ENCODE data around the gene PCSK6.

PCSK6 gene

DNA sequence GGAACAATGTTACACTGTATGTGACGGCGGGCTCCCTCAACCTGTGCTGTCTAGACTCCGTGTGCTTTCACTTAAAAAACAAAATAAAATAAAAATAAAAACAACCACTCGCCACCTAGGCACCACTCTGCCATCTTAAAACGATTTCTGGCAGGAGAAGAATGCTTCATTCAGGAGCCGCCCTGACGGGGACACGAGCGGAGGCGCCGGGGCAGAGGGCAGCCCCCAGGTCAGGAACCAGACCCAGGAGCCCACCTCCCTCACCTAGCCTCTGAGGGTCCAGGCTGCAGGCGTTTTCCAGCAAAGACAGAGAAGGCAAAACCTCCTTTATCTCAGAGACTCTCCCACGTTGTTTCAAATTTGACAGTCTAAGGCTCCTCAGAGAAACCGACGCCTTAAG lies 109.4 kb downstream of the PCSK6 start:
- no peaks in the 10 kb centered on the region for H3K4me1 ChIP-seq (ENCODE audit: low read length)
- H3K36me3 ChIP-seq (replicated peaks; ENCODE audit: insufficient read depth, low read length), result no peaks in the 10 kb centered on the region
- no peaks in the 10 kb centered on the region for H3K79me2 ChIP-seq (ENCODE audit: low read length)
- H3K9me2 ChIP-seq (replicated peaks; ENCODE audit: insufficient read depth, low read length), result no peaks in the 10 kb centered on the region
- H3K9me3 ChIP-seq (replicated peaks; ENCODE audit: insufficient read depth, low read length), result no peaks in the 10 kb centered on the region
- H3K27me3 ChIP-seq (replicated peaks; ENCODE audit: insufficient read depth, low read length), result no peaks in the 10 kb centered on the region
- H3F3A ChIP-seq (ENCODE audit: insufficient read depth, low read length), result no peaks in the 10 kb centered on the region
- H3K27ac ChIP-seq (ENCODE audit: low read length), result no peak overlapping the region
- DNase-seq, result no peak
- H2AFZ ChIP-seq (ENCODE audit: low read length), result no peak overlapping the region
- H4K20me1 ChIP-seq (ENCODE audit: insufficient read depth, low read length), result no peaks in the 10 kb centered on the region
- TF ChIP-seq, protein P1, sequence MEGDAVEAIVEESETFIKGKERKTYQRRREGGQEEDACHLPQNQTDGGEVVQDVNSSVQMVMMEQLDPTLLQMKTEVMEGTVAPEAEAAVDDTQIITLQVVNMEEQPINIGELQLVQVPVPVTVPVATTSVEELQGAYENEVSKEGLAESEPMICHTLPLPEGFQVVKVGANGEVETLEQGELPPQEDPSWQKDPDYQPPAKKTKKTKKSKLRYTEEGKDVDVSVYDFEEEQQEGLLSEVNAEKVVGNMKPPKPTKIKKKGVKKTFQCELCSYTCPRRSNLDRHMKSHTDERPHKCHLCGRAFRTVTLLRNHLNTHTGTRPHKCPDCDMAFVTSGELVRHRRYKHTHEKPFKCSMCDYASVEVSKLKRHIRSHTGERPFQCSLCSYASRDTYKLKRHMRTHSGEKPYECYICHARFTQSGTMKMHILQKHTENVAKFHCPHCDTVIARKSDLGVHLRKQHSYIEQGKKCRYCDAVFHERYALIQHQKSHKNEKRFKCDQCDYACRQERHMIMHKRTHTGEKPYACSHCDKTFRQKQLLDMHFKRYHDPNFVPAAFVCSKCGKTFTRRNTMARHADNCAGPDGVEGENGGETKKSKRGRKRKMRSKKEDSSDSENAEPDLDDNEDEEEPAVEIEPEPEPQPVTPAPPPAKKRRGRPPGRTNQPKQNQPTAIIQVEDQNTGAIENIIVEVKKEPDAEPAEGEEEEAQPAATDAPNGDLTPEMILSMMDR (IDR thresholded peaks at IDR 0.05; ENCODE audit: low read length), result no peak
- TF ChIP-seq EZH2phosphoT487 (IDR thresholded peaks at IDR 0.05; ENCODE audit: low read length) (no peak), EZH2 (optimal IDR thresholded peaks at IDR 0.05; ENCODE audit: low read depth, low read length) (no peak)
- H3K4me3 ChIP-seq (ENCODE audit: low read length), result no peak overlapping the region
- H3K4me2 ChIP-seq (ENCODE audit: low read depth, low read length), result no peak overlapping the region
- no peak overlapping the region for H3K9ac ChIP-seq (ENCODE audit: low read length)

DNA sequence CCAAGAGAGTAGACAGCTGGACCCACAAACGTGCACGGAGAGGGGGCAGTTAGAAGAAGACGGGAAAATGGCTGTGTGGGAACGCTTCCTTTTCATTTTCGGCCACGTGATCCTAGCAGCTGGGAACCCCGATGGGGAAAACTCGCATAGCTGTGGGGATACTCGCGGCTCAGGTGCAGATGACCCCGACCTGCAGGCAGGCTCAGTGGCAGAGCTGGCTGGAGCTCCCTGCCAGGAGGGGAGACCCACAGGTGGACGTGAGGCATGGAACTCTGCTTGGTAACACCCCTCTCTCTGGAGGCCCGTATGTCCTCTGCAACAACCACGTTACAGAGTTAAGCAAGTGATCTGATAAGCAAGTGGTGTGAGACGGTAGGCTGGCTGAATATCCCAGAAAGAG lies 109.9 kb downstream of the PCSK6 start:
- Histone ChIP-seq H3K4me2 (ENCODE audit: low read depth, low read length) (no peak overlapping the region), H3K27me3 (replicated peaks; ENCODE audit: insufficient read depth, low read length) (no peaks in the 10 kb centered on the region), H4K20me1 (ENCODE audit: insufficient read depth, low read length) (no peaks in the 10 kb centered on the region), H3K27ac (ENCODE audit: low read length) (no peak overlapping the region), H3K79me2 (ENCODE audit: low read length) (no peaks in the 10 kb centered on the region), H3F3A (ENCODE audit: insufficient read depth, low read length) (no peaks in the 10 kb centered on the region), H3K4me3 (ENCODE audit: low read length) (no peak overlapping the region), H3K36me3 (replicated peaks; ENCODE audit: insufficient read depth, low read length) (no peaks in the 10 kb centered on the region), H3K9me3 (replicated peaks; ENCODE audit: insufficient read depth, low read length) (no peaks in the 10 kb centered on the region), H2AFZ (ENCODE audit: low read length) (no peak overlapping the region), H3K9me2 (replicated peaks; ENCODE audit: insufficient read depth, low read length) (no peaks in the 10 kb centered on the region), H3K4me1 (ENCODE audit: low read length) (no peaks in the 10 kb centered on the region), H3K9ac (ENCODE audit: low read length) (no peak overlapping the region)
- TF ChIP-seq EZH2 (optimal IDR thresholded peaks at IDR 0.05; ENCODE audit: low read depth, low read length) (no peak), EZH2phosphoT487 (IDR thresholded peaks at IDR 0.05; ENCODE audit: low read length) (no peak)
- TF ChIP-seq, protein P1 (IDR thresholded peaks at IDR 0.05; ENCODE audit: low read length), result no peak
- no peak for DNase-seq

DNA sequence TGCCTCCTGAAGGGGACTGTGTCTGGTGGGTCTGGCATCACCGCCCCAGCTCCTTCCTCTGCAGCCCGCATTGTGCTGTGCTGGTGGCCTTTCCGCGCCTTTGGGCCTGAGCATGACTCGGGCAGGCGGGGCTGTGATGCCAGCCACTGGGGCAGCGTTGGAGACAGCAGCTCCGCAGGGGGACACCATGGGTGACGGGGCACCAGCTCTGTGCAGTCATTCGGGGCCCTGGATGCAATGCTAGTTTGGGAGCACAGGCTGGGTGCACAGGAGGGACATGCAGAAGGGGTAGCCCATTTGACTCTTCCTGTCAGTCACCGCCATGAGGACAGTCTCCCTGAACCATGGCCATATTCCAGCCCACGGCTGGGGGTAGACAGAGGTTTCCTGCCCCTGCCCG lies 110.6 kb downstream of the PCSK6 start:
- H3K9me2 ChIP-seq (replicated peaks; ENCODE audit: insufficient read depth, low read length), result no peaks in the 10 kb centered on the region
- H2AFZ ChIP-seq (ENCODE audit: low read length), result no peak overlapping the region
- H3K4me2 ChIP-seq (ENCODE audit: low read depth, low read length), result no peak overlapping the region
- no peak overlapping the region for H3K27ac ChIP-seq (ENCODE audit: low read length)
- no peak overlapping the region for H3K4me3 ChIP-seq (ENCODE audit: low read length)
- DNase-seq, result no peak
- no peaks in the 10 kb centered on the region for H3K27me3 ChIP-seq (replicated peaks; ENCODE audit: insufficient read depth, low read length)
- TF ChIP-seq EZH2 (optimal IDR thresholded peaks at IDR 0.05; ENCODE audit: low read depth, low read length) (no peak), EZH2phosphoT487 (IDR thresholded peaks at IDR 0.05; ENCODE audit: low read length) (no peak)
- TF ChIP-seq, protein P1 (IDR thresholded peaks at IDR 0.05; ENCODE audit: low read length), result no peak
- no peaks in the 10 kb centered on the region for H3F3A ChIP-seq (ENCODE audit: insufficient read depth, low read length)
- H3K79me2 ChIP-seq (ENCODE audit: low read length), result no peaks in the 10 kb centered on the region
- no peaks in the 10 kb centered on the region for H3K36me3 ChIP-seq (replicated peaks; ENCODE audit: insufficient read depth, low read length)
- H4K20me1 ChIP-seq (ENCODE audit: insufficient read depth, low read length), result no peaks in the 10 kb centered on the region
- H3K9me3 ChIP-seq (replicated peaks; ENCODE audit: insufficient read depth, low read length), result no peaks in the 10 kb centered on the region
- no peaks in the 10 kb centered on the region for H3K4me1 ChIP-seq (ENCODE audit: low read length)
- H3K9ac ChIP-seq (ENCODE audit: low read length), result no peak overlapping the region

Data from MM.1S (cell line).